GM18951 (cell line): ENCODE measurements around the gene TOM1L1.
"Not testable (repeated sequence)": the region's sequence is repeated elsewhere in the genome, so short reads cannot be mapped to it uniquely, and the experiment has no call there.

ENCODE experiments used
- POLR2A ChIP-seq: IDR thresholded peaks from 4 replicates; pipeline ENCODE4 v1.6.1; 2011; ENCODE audit warnings: mild to moderate bottlenecking; ENCODE audit not compliant: insufficient read length, insufficient read depth; ENCODE audit errors: extremely low read depth
- in situ Hi-C: fragments of 300-500 bp; cut with MboI; formaldehyde crosslinking; loops from one replicate; pipeline ENCODE4 v1.12.0; 2022; ENCODE audit warnings: low sequenced_read_pairs, mixed read lengths, inconsistent platforms; ENCODE audit not compliant: unreplicated experiment

TOM1L1 gene, protein sequence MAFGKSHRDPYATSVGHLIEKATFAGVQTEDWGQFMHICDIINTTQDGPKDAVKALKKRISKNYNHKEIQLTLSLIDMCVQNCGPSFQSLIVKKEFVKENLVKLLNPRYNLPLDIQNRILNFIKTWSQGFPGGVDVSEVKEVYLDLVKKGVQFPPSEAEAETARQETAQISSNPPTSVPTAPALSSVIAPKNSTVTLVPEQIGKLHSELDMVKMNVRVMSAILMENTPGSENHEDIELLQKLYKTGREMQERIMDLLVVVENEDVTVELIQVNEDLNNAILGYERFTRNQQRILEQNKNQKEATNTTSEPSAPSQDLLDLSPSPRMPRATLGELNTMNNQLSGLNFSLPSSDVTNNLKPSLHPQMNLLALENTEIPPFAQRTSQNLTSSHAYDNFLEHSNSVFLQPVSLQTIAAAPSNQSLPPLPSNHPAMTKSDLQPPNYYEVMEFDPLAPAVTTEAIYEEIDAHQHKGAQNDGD

DNA sequence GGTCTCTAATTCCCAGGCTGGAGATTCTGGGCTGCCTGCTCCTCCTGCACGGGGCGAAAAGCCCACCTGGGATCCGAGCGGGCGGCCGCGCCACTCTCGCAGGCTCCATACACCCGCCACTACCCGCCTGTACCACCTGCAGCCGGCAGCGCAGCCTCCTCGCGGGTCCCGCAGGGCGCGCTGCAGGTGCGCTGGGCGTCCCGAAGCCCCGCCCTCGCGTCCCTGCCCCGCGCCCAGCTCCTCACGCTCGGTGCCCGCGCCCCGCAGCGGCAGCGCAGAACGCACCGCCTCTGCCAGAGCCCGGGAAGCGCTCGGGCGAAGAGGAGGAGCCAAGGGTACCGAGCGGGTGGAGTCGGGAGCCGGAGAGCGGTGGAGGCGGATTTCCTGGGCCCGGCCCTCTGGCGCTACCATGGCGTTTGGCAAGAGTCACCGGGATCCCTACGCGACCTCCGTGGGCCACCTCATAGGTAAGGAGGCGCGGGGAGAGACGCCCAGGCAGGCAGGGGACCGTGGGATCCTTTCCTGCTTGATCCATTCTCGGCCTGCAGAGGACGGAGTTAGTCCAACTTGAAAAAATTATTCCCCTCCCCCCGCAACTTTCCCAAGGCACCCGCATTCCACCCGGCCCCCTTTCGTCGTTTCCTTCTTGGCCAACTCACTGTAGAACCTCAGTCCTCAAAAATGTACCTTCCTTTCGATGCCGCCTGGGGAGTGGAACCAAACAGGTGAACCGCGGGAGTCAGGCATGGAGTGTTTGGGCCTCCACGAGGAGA is at the start of gene TOM1L1:
TOM1L1 (plus strand) TSS at position 396 of the 773 bp plus-strand sequence; CDS start at position 410, 14 bp downstream.
- peak; percentile 33 for TF ChIP-seq POLR2A
- in situ Hi-C loops = no loop called here

DNA sequence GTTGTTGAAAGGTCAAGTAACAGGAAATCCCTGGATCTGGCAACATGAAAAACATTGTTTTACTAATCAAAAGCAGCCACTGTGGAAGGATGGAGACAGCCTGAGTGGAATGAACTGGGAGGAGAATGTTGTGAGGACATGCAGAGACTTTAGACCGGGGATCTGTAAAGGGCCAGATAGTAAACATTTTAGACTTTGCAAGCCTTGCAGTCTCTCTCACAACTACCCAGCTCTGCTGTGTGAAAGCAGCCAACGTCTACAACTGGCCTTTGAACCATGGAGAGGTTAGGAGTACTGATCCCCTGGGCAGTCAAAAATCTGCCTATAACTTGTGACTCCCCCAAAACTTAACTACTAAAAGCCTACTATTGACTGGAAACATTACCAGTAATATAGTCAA is 41.5 kb upstream of the TOM1L1 start:
- in situ Hi-C loops = no loop called here
- no peak for TF ChIP-seq POLR2A

DNA sequence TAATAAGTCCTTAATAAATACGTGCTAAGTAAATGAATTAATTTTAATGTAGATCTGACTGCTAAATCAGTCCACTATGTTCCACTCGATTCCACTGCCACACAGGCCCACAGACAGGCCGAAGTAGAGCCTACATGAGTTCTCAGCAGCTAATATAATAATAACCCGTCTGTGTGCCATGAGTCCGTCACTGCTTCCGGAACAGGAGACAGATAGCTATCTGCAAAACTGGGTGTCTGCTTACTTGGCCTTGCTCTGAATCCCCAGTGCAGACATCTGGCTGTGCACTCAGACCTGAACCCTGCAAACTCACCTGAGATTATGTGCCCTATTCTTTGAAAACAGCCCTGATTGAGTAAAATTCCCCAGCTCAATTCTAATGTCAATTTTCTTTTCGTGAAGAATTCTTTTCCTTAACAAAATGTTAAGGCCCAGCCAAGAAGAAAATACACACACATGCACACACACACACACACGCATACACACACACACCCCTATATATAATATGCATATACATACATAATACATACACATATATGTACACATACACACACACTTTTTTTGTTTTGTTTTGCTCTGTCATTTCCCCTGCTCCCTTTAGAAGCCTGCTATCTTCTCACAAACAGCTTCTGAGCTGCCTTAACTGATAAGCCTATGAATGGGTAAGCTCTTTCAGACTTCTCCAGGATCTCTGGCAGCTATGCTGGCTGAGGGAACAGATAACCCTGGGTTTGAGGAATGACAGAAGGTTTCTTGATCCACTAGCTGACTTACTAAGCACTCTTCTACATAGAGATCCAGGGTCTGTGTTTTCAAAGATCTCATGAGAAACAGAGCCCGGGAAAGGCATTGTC is 39.8 kb upstream of the TOM1L1 start:
- TF ChIP-seq POLR2A = no peak
- in situ Hi-C loops = no loop called here

DNA sequence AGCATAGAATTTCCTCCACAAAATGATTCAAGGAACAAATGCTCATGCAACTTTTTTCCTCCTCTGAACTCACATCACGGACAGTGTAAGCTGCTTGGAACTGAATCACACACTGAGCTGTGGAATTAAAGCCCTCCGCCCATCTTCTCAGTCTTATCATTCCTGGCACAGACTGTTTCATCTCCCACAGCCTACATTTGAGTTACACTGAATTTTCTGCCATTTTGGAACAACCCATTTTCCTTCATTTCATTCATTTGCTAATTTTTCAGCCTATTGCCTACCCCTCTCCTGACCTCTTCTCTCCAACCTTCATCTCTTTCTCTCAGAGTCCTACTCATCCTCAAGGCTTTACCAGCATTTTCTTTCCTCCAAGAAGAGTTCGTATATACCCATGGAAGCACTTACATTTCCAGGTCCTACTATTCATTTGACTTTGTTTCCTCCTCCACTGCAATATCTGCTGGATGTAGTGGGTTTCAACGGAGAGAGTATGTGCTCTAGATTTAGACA is 39.1 kb upstream of the TOM1L1 start:
- in situ Hi-C loops = no loop called here
- no peak for TF ChIP-seq POLR2A

DNA sequence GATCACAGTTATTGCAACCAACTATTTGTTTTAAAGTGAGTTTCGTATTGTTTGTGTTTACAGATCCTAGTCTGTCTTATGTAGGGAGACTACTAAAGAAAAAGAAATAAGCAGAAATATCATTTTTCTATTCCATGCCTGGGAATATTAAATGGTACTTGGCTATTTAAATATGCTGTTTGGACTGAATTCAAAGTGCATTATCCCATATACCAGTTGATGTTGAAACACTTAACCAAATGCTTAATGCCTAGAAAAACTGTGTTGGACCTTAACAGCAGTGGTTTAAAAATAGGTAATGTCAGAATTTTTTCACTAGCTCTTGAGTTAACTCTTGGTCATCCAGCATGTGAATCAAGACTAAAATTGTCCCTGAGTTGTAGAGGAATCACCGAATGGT is 37.5 kb upstream of the TOM1L1 start:
- no peak for TF ChIP-seq POLR2A
- in situ Hi-C loops = no loop called here

DNA sequence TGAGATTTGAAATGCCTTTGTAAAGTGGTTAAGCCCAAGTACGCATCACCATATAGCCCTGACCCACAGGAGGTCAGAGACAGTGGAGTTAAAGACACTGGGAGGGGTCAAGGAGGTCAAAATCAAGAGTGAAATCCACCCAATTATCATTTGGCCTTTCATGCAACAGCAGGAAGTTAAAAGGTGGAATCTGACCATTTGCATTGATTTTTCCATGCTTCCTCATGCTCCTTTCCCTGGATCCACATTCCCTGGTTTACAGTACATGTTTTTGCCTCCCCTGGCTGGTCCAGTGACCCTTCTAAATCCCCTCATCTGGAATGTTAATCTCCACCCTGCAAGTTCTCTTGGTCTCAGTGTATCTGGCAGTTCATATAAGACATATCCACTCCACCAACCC is 36.6 kb upstream of the TOM1L1 start:
- no peak for TF ChIP-seq POLR2A
- in situ Hi-C loops = no loop called here

DNA sequence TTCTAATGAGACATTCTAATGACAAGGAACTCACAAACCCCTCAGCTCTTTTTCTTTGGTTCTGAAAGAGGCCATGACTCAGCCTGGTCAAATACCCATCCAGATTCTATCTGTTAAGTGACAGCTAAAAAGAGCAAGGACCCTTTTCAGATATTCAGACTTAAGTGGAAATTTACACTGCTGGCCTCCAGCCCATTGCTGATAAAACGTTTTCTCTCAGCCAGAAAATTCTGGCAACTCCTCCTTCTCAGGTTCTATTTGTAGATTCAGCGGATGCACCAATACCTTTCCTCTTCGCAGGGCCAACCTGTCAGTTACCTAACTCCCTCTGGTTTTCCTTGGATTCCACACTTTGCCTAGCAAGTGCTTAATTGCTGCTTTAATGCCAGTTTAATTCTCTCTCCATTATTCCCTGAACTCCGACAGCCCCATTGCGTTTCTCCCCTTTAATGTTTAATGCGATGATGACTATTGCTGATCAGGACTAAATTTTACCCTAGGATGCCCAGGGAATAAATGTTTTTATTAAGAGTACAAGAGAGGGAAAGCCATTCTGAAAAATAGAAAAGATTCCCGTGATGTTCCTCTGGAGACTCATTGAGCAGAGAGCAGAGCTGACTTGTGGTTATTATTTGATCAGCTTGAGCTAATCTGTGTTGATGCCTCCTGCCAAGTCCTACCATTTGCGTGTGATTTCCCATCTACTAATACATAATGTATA is 35.9 kb upstream of the TOM1L1 start:
- no peak for TF ChIP-seq POLR2A
- in situ Hi-C loops = no loop called here

DNA sequence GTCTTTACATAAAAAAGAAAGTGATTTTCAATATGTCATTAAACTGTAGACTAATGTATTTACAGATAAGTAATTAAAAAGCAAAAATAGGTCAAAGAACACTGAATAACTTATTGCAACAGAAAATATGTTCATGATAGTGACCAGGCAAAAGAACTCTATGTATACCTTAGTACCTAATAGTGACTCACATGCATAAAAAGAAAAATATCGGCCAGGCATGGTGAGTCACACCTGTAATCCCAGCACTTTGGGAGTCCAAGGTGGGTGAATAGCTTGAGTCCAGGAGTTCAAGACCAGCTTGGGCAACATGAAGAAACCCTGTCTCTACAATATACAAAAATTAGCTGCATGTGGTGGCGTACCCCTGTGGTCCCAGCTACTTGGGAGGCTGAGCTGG is 33.0 kb upstream of the TOM1L1 start:
- in situ Hi-C loops = no loop called here
- no peak for TF ChIP-seq POLR2A

DNA sequence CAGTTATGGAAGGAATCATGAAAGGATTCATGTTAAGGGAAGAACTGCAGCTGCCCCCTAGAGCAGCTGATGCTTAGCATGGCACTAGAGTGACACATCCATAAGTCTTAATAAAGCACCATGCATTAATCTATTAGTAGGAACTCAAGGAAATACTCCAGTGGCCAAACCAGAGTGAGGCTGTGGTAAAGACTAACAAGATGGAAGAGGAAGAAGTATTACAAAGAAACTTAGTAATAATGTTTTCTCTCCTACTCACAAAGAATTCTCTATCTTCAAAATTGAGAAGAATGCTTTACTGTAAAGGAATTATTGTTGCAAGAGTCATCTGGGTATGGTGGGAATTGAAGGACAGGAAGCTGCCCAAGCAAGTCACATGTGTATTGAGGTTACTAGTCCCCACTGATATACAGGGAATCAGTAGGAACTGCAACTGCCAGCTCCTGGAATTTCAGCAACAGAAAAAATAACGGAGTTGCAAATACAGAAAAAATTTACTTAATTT is 29.9 kb upstream of the TOM1L1 start:
- in situ Hi-C loops = no loop called here
- no peak for TF ChIP-seq POLR2A

DNA sequence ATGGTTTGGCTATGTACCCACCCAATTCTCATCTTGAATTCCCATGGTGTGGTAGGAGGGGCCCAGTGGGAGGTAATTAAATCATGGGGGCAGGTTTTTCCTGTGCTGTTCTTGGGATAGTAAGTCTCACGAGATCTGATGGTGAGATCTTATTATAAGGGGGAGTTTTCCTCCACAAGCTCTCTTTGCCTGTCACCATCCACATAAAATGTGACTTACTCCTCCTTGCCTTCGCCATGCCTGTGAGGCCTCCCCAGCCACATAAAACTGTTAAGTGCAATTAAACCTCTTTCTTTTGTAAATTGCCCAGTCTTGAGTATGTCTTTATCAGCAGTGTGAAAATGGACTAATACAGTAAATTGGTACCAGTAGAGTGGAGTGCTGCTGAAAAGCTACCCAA is 24.7 kb upstream of the TOM1L1 start:
- in situ Hi-C loops = not testable (repeated sequence)

DNA sequence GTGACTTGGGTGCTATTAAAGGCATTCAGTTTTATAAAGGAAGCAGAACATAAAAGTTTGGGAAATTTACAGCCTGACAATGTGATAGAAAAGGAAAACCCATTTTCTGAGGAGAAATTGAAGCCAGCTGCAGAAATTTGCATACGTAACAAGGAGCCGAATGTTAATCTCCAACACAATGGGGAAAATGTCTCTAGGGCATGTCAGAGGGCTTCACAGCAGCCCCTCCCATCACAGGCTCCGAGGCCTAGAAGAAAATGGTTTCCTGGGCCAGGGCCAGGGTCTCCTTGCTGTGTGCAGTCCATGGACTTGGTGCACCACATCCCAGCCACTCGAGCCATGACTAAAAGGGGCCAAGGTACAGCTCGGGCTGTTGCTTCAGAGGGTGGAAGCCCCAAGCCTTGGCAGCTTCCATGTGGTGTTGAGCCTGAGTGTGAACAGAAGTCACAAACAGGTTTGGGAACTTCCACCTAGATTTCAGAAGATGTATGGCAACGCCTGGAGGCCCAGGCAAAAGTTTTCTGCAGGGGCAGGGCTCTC is 23.9 kb upstream of the TOM1L1 start:
- TF ChIP-seq POLR2A = no peak
- in situ Hi-C loops = no loop called here

DNA sequence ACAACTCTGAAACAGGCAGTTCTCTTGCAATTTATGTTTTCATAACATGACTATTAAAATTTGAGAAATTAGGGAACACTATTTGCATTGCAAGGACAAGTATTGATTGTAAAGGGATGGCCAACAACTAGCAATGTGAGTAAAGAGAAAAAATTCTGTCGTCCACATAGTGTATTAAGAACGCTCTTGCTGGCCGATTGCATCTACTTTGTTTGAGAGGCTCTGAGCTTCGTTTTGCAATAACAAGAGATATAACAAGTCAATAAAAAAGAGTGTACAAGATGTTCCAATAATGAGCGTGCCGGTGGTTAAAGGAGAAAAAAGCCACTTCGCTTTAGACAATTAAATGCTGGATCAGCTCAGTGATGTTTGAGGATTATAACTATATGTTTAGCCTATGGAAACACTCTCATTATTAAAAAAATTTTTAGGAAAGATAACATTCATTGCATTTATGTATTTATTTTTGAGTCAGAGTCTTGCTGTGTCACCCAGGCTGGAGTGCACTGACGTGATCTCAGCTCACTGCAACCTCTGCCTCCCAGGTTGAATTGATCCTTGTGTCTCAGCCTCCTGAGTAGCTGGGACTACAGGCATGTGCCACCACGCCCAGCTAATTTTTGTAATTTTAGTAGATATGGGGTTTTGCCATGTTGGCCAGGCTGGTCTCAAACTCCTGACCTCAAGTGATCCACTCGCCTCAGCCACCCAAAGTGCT is 19.2 kb upstream of the TOM1L1 start:
- in situ Hi-C loops = no loop called here
- no peak for TF ChIP-seq POLR2A

DNA sequence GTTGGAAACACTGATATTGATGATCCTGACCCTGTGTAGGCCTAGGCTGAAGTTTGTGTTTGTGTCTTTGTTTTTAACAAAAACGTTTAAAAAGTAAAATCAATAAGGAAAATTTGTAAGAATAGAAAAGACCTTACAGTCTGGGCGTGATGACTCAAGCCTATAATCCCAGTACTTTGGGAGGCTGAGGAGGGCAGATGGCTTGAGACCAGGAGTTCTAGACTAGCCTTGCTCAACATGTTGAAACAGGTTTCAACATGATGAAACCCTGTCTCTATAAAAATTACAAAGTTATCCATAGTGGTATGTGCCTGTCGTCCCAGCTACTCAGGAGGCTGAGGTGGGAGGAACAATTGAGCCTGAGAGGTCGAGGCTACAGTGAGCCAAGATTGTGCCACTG is 18.3 kb upstream of the TOM1L1 start:
- TF ChIP-seq POLR2A = no peak
- in situ Hi-C loops = no loop called here
